ENCODE data around the gene CELF5. TPM values are rescaled to one million over a fixed set of nuclear protein-coding genes. Genes with fewer than 3 reads are reported as not detected.
"Not testable (repeated sequence)": the region's sequence is repeated elsewhere in the genome, so short reads cannot be mapped to it uniquely, and the experiment has no call there.

The CELF5 gene
- polyA plus RNA-seq, 4 donors = 0.53 to 0.70 (median 0.54) TPM; not detected in 1

- Histone ChIP-seq H3K4me1 (ENCODE audit: control insufficient read depth in 3 of 3, insufficient read depth in 2 of 3, low read depth in 1 of 3, low read length in 2 of 3) (no peaks in the 10 kb centered on the region), H3K27me3 (ENCODE audit: control insufficient read depth in 3 of 3, insufficient read depth in 3 of 3, low read length in 3 of 3) (no peaks in the 10 kb centered on the region), H3K9me3 (ENCODE audit: control insufficient read depth in 2 of 2, insufficient read depth in 1 of 2, low read depth in 1 of 2, low read length in 1 of 2) (no peaks in the 10 kb centered on the region), H3K36me3 (ENCODE audit: control insufficient read depth in 3 of 3, insufficient read depth in 2 of 3, low read depth in 1 of 3, low read length in 3 of 3) (peaks cover 7 to 51% (median 9%) of the 10 kb centered on the region in 3 donors), H3K4me3 (ENCODE audit: low read depth in 1 of 3, low read length in 3 of 3) (no peak overlapping the region), H3K27ac (ENCODE audit: low read depth in 1 of 3, low read length in 2 of 3) (no peak overlapping the region)
- FAIRE-seq (no peak), DNase-seq (peak; percentile 42 to 66)
- 33 to 42% (median 35%) methylated on average over 20 of the region's 20 CpGs for WGBS, 3 donors
Observed at GRCh38 chr19:3210347-3211017, 14.0 kb upstream of the CELF5 start.

- H3K27me3 ChIP-seq (ENCODE audit: control insufficient read depth in 3 of 3, insufficient read depth in 3 of 3, low read length in 3 of 3) = no peaks in the 10 kb centered on the region
- H3K27ac ChIP-seq (ENCODE audit: low read depth in 1 of 3, low read length in 2 of 3) = no peak overlapping the region
- WGBS, 3 donors = 43 to 53% (median 49%) methylated on average over 12 of the region's 12 CpGs
- H3K36me3 ChIP-seq (ENCODE audit: control insufficient read depth in 3 of 3, insufficient read depth in 2 of 3, low read depth in 1 of 3, low read length in 3 of 3) = peaks cover 7 to 47% (median 7%) of the 10 kb centered on the region in 3 donors
- H3K4me1 ChIP-seq (ENCODE audit: control insufficient read depth in 3 of 3, insufficient read depth in 2 of 3, low read depth in 1 of 3, low read length in 2 of 3) = no peaks in the 10 kb centered on the region
- no peaks in the 10 kb centered on the region for H3K9me3 ChIP-seq (ENCODE audit: control insufficient read depth in 2 of 2, insufficient read depth in 1 of 2, low read depth in 1 of 2, low read length in 1 of 2)
- DNase-seq (no peak), FAIRE-seq (no peak)
- H3K4me3 ChIP-seq (ENCODE audit: low read depth in 1 of 3, low read length in 3 of 3) = no peak overlapping the region
Observed at GRCh38 chr19:3211191-3211590, 13.3 kb upstream of the CELF5 start.

- no peak overlapping the region for H3K27ac ChIP-seq (ENCODE audit: low read depth in 1 of 3, low read length in 2 of 3)
- no peaks in the 10 kb centered on the region for H3K9me3 ChIP-seq (ENCODE audit: control insufficient read depth in 2 of 2, insufficient read depth in 1 of 2, low read depth in 1 of 2, low read length in 1 of 2)
- no peak for DNase-seq
- H3K4me1 ChIP-seq (ENCODE audit: control insufficient read depth in 3 of 3, insufficient read depth in 2 of 3, low read depth in 1 of 3, low read length in 2 of 3) = no peaks in the 10 kb centered on the region
- H3K36me3 ChIP-seq (ENCODE audit: control insufficient read depth in 3 of 3, insufficient read depth in 2 of 3, low read depth in 1 of 3, low read length in 3 of 3) = peaks cover 0 to 27% (median 2%) of the 10 kb centered on the region in 3 donors
- H3K27me3 ChIP-seq (ENCODE audit: control insufficient read depth in 3 of 3, insufficient read depth in 3 of 3, low read length in 3 of 3) = no peaks in the 10 kb centered on the region
- WGBS, 3 donors = 92 to 98% (median 92%) methylated on average over 7 of the region's 7 CpGs
- H3K4me3 ChIP-seq (ENCODE audit: low read depth in 1 of 3, low read length in 3 of 3) = no peak overlapping the region
- FAIRE-seq = no peak
Observed at GRCh38 chr19:3213159-3213558, 11.3 kb upstream of the CELF5 start.

- no peaks in the 10 kb centered on the region for H3K27me3 ChIP-seq (ENCODE audit: control insufficient read depth in 3 of 3, insufficient read depth in 3 of 3, low read length in 3 of 3)
- H3K27ac ChIP-seq (ENCODE audit: low read depth in 1 of 3, low read length in 2 of 3) = no peak overlapping the region
- no peaks in the 10 kb centered on the region for H3K4me1 ChIP-seq (ENCODE audit: control insufficient read depth in 3 of 3, insufficient read depth in 2 of 3, low read depth in 1 of 3, low read length in 2 of 3)
- WGBS, 3 donors = 85 to 97% (median 86%) methylated on average over 5 of the region's 5 CpGs
- DNase-seq (no peak), FAIRE-seq (no peak)
- peaks cover 0 to 5% (median 0%) of the 10 kb centered on the region in 3 donors for H3K36me3 ChIP-seq (ENCODE audit: control insufficient read depth in 3 of 3, insufficient read depth in 2 of 3, low read depth in 1 of 3, low read length in 3 of 3)
- H3K9me3 ChIP-seq (ENCODE audit: control insufficient read depth in 2 of 2, insufficient read depth in 1 of 2, low read depth in 1 of 2, low read length in 1 of 2) = no peaks in the 10 kb centered on the region
- H3K4me3 ChIP-seq (ENCODE audit: low read depth in 1 of 3, low read length in 3 of 3) = no peak overlapping the region
Observed at GRCh38 chr19:3216874-3217273, 7.6 kb upstream of the CELF5 start.

GRCh38 chr19:3220576-3220975, 3.9 kb upstream of the CELF5 start:
- H3K27ac ChIP-seq (ENCODE audit: low read depth in 1 of 3, low read length in 2 of 3) = no peak overlapping the region
- peaks cover 0 to 2% (median 2%) of the 10 kb centered on the region in 3 donors for H3K27me3 ChIP-seq (ENCODE audit: control insufficient read depth in 3 of 3, insufficient read depth in 3 of 3, low read length in 3 of 3)
- 80 to 83% (median 81%) methylated on average over 12 of the region's 12 CpGs for WGBS, 3 donors
- H3K4me3 ChIP-seq (ENCODE audit: low read depth in 1 of 3, low read length in 3 of 3) = no peak overlapping the region
- H3K36me3 ChIP-seq (ENCODE audit: control insufficient read depth in 3 of 3, insufficient read depth in 2 of 3, low read depth in 1 of 3, low read length in 3 of 3) = no peaks in the 10 kb centered on the region
- no peak for DNase-seq
- no peaks in the 10 kb centered on the region for H3K9me3 ChIP-seq (ENCODE audit: control insufficient read depth in 2 of 2, insufficient read depth in 1 of 2, low read depth in 1 of 2, low read length in 1 of 2)
- no peaks in the 10 kb centered on the region for H3K4me1 ChIP-seq (ENCODE audit: control insufficient read depth in 3 of 3, insufficient read depth in 2 of 3, low read depth in 1 of 3, low read length in 2 of 3)
- no peak for FAIRE-seq

- not testable (repeated sequence) for H3K9me3 ChIP-seq (ENCODE audit: control insufficient read depth in 2 of 2, insufficient read depth in 1 of 2, low read depth in 1 of 2, low read length in 1 of 2); DNase-seq; H3K4me3 ChIP-seq (ENCODE audit: low read depth in 1 of 3, low read length in 3 of 3); H3K36me3 ChIP-seq (ENCODE audit: control insufficient read depth in 3 of 3, insufficient read depth in 2 of 3, low read depth in 1 of 3, low read length in 3 of 3); H3K27ac ChIP-seq (ENCODE audit: low read depth in 1 of 3, low read length in 2 of 3); H3K4me1 ChIP-seq (ENCODE audit: control insufficient read depth in 3 of 3, insufficient read depth in 2 of 3, low read depth in 1 of 3, low read length in 2 of 3); FAIRE-seq
- H3K27me3 ChIP-seq (ENCODE audit: control insufficient read depth in 3 of 3, insufficient read depth in 3 of 3, low read length in 3 of 3) = peaks cover 5 to 12% (median 8%) of the 10 kb centered on the region in 3 donors
- 84 to 93% (median 88%) methylated on average over 5 of the region's 5 CpGs for WGBS, 3 donors
Observed at GRCh38 chr19:3221576-3221975, 2.9 kb upstream of the CELF5 start.

- Histone ChIP-seq H3K36me3 (ENCODE audit: control insufficient read depth in 3 of 3, insufficient read depth in 2 of 3, low read depth in 1 of 3, low read length in 3 of 3) (no peaks in the 10 kb centered on the region), H3K9me3 (ENCODE audit: control insufficient read depth in 2 of 2, insufficient read depth in 1 of 2, low read depth in 1 of 2, low read length in 1 of 2) (no peaks in the 10 kb centered on the region), H3K4me1 (ENCODE audit: control insufficient read depth in 3 of 3, insufficient read depth in 2 of 3, low read depth in 1 of 3, low read length in 2 of 3) (no peaks in the 10 kb centered on the region), H3K27ac (ENCODE audit: low read depth in 1 of 3, low read length in 2 of 3) (no peak overlapping the region), H3K27me3 (ENCODE audit: control insufficient read depth in 3 of 3, insufficient read depth in 3 of 3, low read length in 3 of 3) (peaks cover 8 to 23% (median 11%) of the 10 kb centered on the region in 3 donors), H3K4me3 (ENCODE audit: low read depth in 1 of 3, low read length in 3 of 3) (no peak overlapping the region)
- FAIRE-seq = no peak
- DNase-seq = no peak
- WGBS, 3 donors = 80 to 90% (median 89%) methylated on average over 5 of the region's 5 CpGs
Observed at GRCh38 chr19:3222709-3223108, 1.8 kb upstream of the CELF5 start.

- no peaks in the 10 kb centered on the region for H3K4me1 ChIP-seq (ENCODE audit: control insufficient read depth in 3 of 3, insufficient read depth in 2 of 3, low read depth in 1 of 3, low read length in 2 of 3)
- FAIRE-seq (no peak), DNase-seq (no peak)
- H3K27me3 ChIP-seq (ENCODE audit: control insufficient read depth in 3 of 3, insufficient read depth in 3 of 3, low read length in 3 of 3) = peaks cover 14 to 46% (median 18%) of the 10 kb centered on the region in 3 donors
- no peak overlapping the region for H3K4me3 ChIP-seq (ENCODE audit: low read depth in 1 of 3, low read length in 3 of 3)
- H3K9me3 ChIP-seq (ENCODE audit: control insufficient read depth in 2 of 2, insufficient read depth in 1 of 2, low read depth in 1 of 2, low read length in 1 of 2) = no peaks in the 10 kb centered on the region
- no peak overlapping the region for H3K27ac ChIP-seq (ENCODE audit: low read depth in 1 of 3, low read length in 2 of 3)
- H3K36me3 ChIP-seq (ENCODE audit: control insufficient read depth in 3 of 3, insufficient read depth in 2 of 3, low read depth in 1 of 3, low read length in 3 of 3) = no peaks in the 10 kb centered on the region
- WGBS, 3 donors = 0 to 2% (median 1%) methylated on average over 5 to 9 of the region's 9 CpGs
Observed at GRCh38 chr19:3225169-3225485, 666 bp downstream of the CELF5 start.

- Histone ChIP-seq H3K36me3 (ENCODE audit: control insufficient read depth in 3 of 3, insufficient read depth in 2 of 3, low read depth in 1 of 3, low read length in 3 of 3) (no peaks in the 10 kb centered on the region), H3K4me3 (ENCODE audit: low read depth in 1 of 3, low read length in 3 of 3) (no peak overlapping the region), H3K27me3 (ENCODE audit: control insufficient read depth in 3 of 3, insufficient read depth in 3 of 3, low read length in 3 of 3) (peaks cover 14 to 46% (median 18%) of the 10 kb centered on the region in 3 donors), H3K4me1 (ENCODE audit: control insufficient read depth in 3 of 3, insufficient read depth in 2 of 3, low read depth in 1 of 3, low read length in 2 of 3) (no peaks in the 10 kb centered on the region), H3K9me3 (ENCODE audit: control insufficient read depth in 2 of 2, insufficient read depth in 1 of 2, low read depth in 1 of 2, low read length in 1 of 2) (no peaks in the 10 kb centered on the region), H3K27ac (ENCODE audit: low read depth in 1 of 3, low read length in 2 of 3) (no peak overlapping the region)
- DNase-seq (no peak), FAIRE-seq (no peak)
- 29 to 35% (median 32%) methylated on average over 14 to 16 of the region's 16 CpGs for WGBS, 3 donors
Observed at GRCh38 chr19:3225677-3226093, 1.2 kb downstream of the CELF5 start.
